WTC11 (cell line): ENCODE data around the gene PLCG2. TPM values are rescaled to one million over a fixed set of nuclear protein-coding genes. Genes with fewer than 3 reads are reported as not detected.

Experiments
- ATAC-seq: fragments of 200-7000 bp; cut with Tn5 transposase; 2 replicates; pipeline ENCODE4 v1.10.0; 2021; ENCODE audit warnings: mild to moderate bottlenecking, moderate library complexity
- CTCF ChIA-PET: fragments of 300-600 bp; sonication (Branson Sonifier 250); formaldehyde crosslinking; loops from one replicate; lab custom pipeline; 2021; ENCODE audit warnings: antibody characterized with exemption; lab: Charles Lee
- POLR2A ChIA-PET: fragments of 350-600 bp; sonication (Branson Sonifier 250); formaldehyde crosslinking; loops from one replicate; lab custom pipeline; 2021; ENCODE audit warnings: antibody characterized with exemption; lab: Charles Lee
- DNase-seq: peaks from one replicate; pipeline ENCODE4 v3.0.0; 2021; ENCODE audit warnings: low spot score
- H3K27ac Mint-ChIP-seq: 2 replicates; pipeline ENCODE4 v1.8.0; 2021; ENCODE audit warnings: mixed read lengths
- H3K27me3 Mint-ChIP-seq: 2 replicates; pipeline ENCODE4 v1.8.0; 2021; ENCODE audit warnings: low read depth, mild to moderate bottlenecking, moderate library complexity, mixed read lengths
- H3K36me3 Mint-ChIP-seq: 2 replicates; pipeline ENCODE4 v1.8.0; 2021; ENCODE audit warnings: mixed read lengths
- H3K4me1 Mint-ChIP-seq: 2 replicates; pipeline ENCODE4 v1.8.0; 2022; ENCODE audit warnings: mixed read lengths
- H3K4me3 Mint-ChIP-seq: 2 replicates; pipeline ENCODE4 v1.8.0; 2021; ENCODE audit warnings: mild to moderate bottlenecking, moderate library complexity, mixed read lengths
- H3K9me3 Mint-ChIP-seq: 2 replicates; pipeline ENCODE4 v1.8.0; 2021; ENCODE audit warnings: mixed read lengths
- ATF1 ChIP-seq: sonication (generic); formaldehyde crosslinking; IDR thresholded peaks from 2 replicates; pipeline ENCODE4 v1.8.1; 2023; ENCODE audit warnings: mild to moderate bottlenecking, moderate library complexity, missing genetic modification reagents
- ATF3 ChIP-seq: sonication (generic); formaldehyde crosslinking; conservative IDR thresholded peaks from 2 replicates; pipeline ENCODE4 v1.8.1; 2022; ENCODE audit warnings: mild to moderate bottlenecking, missing genetic modification reagents
- ERG ChIP-seq: fragments of 250-450 bp; sonication (Bioruptor Pico); IDR thresholded peaks from 2 replicates; pipeline ENCODE4 v1.8.0; 2021; ENCODE audit warnings: mild to moderate bottlenecking
- FOXP1 ChIP-seq: sonication (generic); formaldehyde crosslinking; IDR thresholded peaks from 2 replicates; pipeline ENCODE4 v1.8.0; 2022; ENCODE audit warnings: missing genetic modification reagents, mild to moderate bottlenecking, moderate library complexity, borderline replicate concordance
- GABPB1 ChIP-seq: sonication (generic); formaldehyde crosslinking; IDR thresholded peaks from 2 replicates; pipeline ENCODE4 v1.8.1; 2023; ENCODE audit warnings: mild to moderate bottlenecking, missing genetic modification reagents
- GTF2I ChIP-seq: fragments of 250-450 bp; sonication (Bioruptor Pico); conservative IDR thresholded peaks from 2 replicates; pipeline ENCODE4 v1.4.0; 2021; ENCODE audit warnings: mild to moderate bottlenecking
- MXD4 ChIP-seq: fragments of 250-450 bp; sonication (Bioruptor Pico); IDR thresholded peaks from 2 replicates; pipeline ENCODE4 v1.8.0; 2021; ENCODE audit warnings: mild to moderate bottlenecking, moderate library complexity, borderline replicate concordance
- NR3C1 ChIP-seq: sonication (generic); formaldehyde crosslinking; conservative IDR thresholded peaks from 2 replicates; pipeline ENCODE4 v1.8.1; 2023; ENCODE audit warnings: low read depth, mild to moderate bottlenecking, missing genetic modification reagents
- OVOL2 ChIP-seq: fragments of 250-450 bp; sonication (Bioruptor Pico); IDR thresholded peaks from 2 replicates; pipeline ENCODE4 v1.9.0; 2021; ENCODE audit warnings: mild to moderate bottlenecking, borderline replicate concordance
- TEAD1 ChIP-seq: sonication (generic); formaldehyde crosslinking; IDR thresholded peaks from 2 replicates; pipeline ENCODE4 v1.8.0; 2022; ENCODE audit warnings: mild to moderate bottlenecking, missing genetic modification reagents
- TEAD4 ChIP-seq: sonication (generic); formaldehyde crosslinking; IDR thresholded peaks from 2 replicates; pipeline ENCODE4 v1.8.0; 2022; ENCODE audit warnings: mild to moderate bottlenecking, missing genetic modification reagents
- TP53 ChIP-seq: sonication (generic); formaldehyde crosslinking; IDR thresholded peaks from 2 replicates; pipeline ENCODE4 v1.8.1; 2023; ENCODE audit warnings: mild to moderate bottlenecking, missing genetic modification reagents
- ZMAT4 ChIP-seq: fragments of 250-450 bp; sonication (Bioruptor Pico); IDR thresholded peaks from 2 replicates; pipeline ENCODE4 v1.9.0; 2021; ENCODE audit warnings: mild to moderate bottlenecking
- ZNF263 ChIP-seq: sonication (generic); formaldehyde crosslinking; IDR thresholded peaks from 2 replicates; pipeline ENCODE4 v1.8.1; 2022; ENCODE audit warnings: low read depth, mild to moderate bottlenecking, moderate library complexity, missing genetic modification reagents
- ZNF396 ChIP-seq: fragments of 250-450 bp; sonication (Bioruptor Pico); IDR thresholded peaks from 2 replicates; pipeline ENCODE4 v1.8.0; 2021; ENCODE audit warnings: mild to moderate bottlenecking, moderate library complexity, borderline replicate concordance
- ZNF532 ChIP-seq: fragments of 250-450 bp; sonication (Bioruptor Pico); IDR thresholded peaks from 2 replicates; pipeline ENCODE4 v1.9.0; 2021; ENCODE audit warnings: mild to moderate bottlenecking, borderline replicate concordance
- total RNA-seq: library from RNA; stranded (reverse); gene quantifications from 3 replicates; pipeline ENCODE4 v1.2.3, GENCODE V29; 2021
- TF ChIP-seq, protein P1 (sequence below): sonication (generic); formaldehyde crosslinking; IDR thresholded peaks from 2 replicates; pipeline ENCODE4 v1.8.0; 2022; ENCODE audit warnings: mild to moderate bottlenecking, missing genetic modification reagents
- TF ChIP-seq, protein P2 (sequence below): sonication (generic); formaldehyde crosslinking; IDR thresholded peaks from 2 replicates; pipeline ENCODE4 v1.8.0; 2022; ENCODE audit warnings: missing genetic modification reagents
- TF ChIP-seq, protein P3 (sequence below): fragments of 200-600 bp; IDR thresholded peaks from 2 replicates; pipeline ENCODE4 v1.8.0; 2022; ENCODE audit warnings: antibody characterized with exemption
- TF ChIP-seq, protein P4 (sequence below): sonication (generic); formaldehyde crosslinking; conservative IDR thresholded peaks from 2 replicates; pipeline ENCODE4 v1.8.1; 2023; ENCODE audit warnings: mild to moderate bottlenecking, low read depth, missing genetic modification reagents, moderate library complexity

Gene PLCG2
- total RNA-seq, 1 experiment from 2014 or later = 7.0 TPM

GRCh38 chr16:81770008-81770407 is 9.1 kb upstream of the PLCG2 start (continued):
- no peak for TF ChIP-seq FOXP1 (CRISPR knock-in tag)
- TF ChIP-seq ZNF396 = no peak
- no peak for TF ChIP-seq GABPB1 (CRISPR knock-in tag)
- TF ChIP-seq, protein P1, sequence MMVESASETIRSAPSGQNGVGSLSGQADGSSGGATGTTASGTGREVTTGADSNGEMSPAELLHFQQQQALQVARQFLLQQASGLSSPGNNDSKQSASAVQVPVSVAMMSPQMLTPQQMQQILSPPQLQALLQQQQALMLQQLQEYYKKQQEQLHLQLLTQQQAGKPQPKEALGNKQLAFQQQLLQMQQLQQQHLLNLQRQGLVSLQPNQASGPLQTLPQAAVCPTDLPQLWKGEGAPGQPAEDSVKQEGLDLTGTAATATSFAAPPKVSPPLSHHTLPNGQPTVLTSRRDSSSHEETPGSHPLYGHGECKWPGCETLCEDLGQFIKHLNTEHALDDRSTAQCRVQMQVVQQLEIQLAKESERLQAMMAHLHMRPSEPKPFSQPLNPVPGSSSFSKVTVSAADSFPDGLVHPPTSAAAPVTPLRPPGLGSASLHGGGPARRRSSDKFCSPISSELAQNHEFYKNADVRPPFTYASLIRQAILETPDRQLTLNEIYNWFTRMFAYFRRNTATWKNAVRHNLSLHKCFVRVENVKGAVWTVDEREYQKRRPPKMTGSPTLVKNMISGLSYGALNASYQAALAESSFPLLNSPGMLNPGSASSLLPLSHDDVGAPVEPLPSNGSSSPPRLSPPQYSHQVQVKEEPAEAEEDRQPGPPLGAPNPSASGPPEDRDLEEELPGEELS (CRISPR knock-in tag) = no peak

DNA sequence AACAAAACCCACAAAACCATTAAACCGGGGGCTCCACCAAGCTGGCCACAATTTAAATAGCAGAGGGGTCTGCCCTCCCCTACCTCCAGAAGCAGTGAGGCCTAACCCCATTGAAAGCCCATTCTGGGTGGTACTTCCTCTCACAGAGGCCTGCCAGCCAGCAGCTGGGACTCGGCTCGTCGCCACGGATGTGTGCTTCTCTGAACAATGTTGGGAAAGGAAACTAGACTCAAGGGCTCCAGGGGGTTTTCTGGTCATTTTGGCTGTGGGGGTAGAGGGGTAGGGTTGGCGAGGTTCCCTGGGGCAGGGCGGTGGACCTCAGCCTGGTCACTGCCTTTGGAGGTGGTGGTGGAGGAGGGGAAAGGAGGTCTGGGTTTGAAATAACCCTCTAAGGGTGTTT is 4.7 kb upstream of the PLCG2 start:
- no peak for TF ChIP-seq ERG
- no peak for TF ChIP-seq ATF1 (CRISPR knock-in tag)
- no peak for TF ChIP-seq ATF3 (CRISPR knock-in tag)
- TF ChIP-seq ZMAT4 (CRISPR knock-in tag) = no peak
- TF ChIP-seq TEAD1 (CRISPR knock-in tag) = no peak
- TF ChIP-seq OVOL2 = no peak
- TF ChIP-seq, protein P2, sequence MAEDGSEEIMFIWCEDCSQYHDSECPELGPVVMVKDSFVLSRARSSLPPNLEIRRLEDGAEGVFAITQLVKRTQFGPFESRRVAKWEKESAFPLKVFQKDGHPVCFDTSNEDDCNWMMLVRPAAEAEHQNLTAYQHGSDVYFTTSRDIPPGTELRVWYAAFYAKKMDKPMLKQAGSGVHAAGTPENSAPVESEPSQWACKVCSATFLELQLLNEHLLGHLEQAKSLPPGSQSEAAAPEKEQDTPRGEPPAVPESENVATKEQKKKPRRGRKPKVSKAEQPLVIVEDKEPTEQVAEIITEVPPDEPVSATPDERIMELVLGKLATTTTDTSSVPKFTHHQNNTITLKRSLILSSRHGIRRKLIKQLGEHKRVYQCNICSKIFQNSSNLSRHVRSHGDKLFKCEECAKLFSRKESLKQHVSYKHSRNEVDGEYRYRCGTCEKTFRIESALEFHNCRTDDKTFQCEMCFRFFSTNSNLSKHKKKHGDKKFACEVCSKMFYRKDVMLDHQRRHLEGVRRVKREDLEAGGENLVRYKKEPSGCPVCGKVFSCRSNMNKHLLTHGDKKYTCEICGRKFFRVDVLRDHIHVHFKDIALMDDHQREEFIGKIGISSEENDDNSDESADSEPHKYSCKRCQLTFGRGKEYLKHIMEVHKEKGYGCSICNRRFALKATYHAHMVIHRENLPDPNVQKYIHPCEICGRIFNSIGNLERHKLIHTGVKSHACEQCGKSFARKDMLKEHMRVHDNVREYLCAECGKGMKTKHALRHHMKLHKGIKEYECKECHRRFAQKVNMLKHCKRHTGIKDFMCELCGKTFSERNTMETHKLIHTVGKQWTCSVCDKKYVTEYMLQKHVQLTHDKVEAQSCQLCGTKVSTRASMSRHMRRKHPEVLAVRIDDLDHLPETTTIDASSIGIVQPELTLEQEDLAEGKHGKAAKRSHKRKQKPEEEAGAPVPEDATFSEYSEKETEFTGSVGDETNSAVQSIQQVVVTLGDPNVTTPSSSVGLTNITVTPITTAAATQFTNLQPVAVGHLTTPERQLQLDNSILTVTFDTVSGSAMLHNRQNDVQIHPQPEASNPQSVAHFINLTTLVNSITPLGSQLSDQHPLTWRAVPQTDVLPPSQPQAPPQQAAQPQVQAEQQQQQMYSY (CRISPR knock-in tag) = no peak
- TF ChIP-seq, protein P3, sequence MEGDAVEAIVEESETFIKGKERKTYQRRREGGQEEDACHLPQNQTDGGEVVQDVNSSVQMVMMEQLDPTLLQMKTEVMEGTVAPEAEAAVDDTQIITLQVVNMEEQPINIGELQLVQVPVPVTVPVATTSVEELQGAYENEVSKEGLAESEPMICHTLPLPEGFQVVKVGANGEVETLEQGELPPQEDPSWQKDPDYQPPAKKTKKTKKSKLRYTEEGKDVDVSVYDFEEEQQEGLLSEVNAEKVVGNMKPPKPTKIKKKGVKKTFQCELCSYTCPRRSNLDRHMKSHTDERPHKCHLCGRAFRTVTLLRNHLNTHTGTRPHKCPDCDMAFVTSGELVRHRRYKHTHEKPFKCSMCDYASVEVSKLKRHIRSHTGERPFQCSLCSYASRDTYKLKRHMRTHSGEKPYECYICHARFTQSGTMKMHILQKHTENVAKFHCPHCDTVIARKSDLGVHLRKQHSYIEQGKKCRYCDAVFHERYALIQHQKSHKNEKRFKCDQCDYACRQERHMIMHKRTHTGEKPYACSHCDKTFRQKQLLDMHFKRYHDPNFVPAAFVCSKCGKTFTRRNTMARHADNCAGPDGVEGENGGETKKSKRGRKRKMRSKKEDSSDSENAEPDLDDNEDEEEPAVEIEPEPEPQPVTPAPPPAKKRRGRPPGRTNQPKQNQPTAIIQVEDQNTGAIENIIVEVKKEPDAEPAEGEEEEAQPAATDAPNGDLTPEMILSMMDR = no peak
- no peak for TF ChIP-seq ZNF532 (CRISPR knock-in tag)
- TF ChIP-seq TP53 (CRISPR knock-in tag) = no peak
- TF ChIP-seq, protein P4, sequence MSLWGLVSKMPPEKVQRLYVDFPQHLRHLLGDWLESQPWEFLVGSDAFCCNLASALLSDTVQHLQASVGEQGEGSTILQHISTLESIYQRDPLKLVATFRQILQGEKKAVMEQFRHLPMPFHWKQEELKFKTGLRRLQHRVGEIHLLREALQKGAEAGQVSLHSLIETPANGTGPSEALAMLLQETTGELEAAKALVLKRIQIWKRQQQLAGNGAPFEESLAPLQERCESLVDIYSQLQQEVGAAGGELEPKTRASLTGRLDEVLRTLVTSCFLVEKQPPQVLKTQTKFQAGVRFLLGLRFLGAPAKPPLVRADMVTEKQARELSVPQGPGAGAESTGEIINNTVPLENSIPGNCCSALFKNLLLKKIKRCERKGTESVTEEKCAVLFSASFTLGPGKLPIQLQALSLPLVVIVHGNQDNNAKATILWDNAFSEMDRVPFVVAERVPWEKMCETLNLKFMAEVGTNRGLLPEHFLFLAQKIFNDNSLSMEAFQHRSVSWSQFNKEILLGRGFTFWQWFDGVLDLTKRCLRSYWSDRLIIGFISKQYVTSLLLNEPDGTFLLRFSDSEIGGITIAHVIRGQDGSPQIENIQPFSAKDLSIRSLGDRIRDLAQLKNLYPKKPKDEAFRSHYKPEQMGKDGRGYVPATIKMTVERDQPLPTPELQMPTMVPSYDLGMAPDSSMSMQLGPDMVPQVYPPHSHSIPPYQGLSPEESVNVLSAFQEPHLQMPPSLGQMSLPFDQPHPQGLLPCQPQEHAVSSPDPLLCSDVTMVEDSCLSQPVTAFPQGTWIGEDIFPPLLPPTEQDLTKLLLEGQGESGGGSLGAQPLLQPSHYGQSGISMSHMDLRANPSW (CRISPR knock-in tag) = no peak
- no peak for TF ChIP-seq ZNF263 (CRISPR knock-in tag)
- TF ChIP-seq TEAD4 = no peak
- TF ChIP-seq NR3C1 (CRISPR knock-in tag) = no peak
- TF ChIP-seq GTF2I (CRISPR knock-in tag) = no peak
- no peak for TF ChIP-seq MXD4 (CRISPR knock-in tag)
- no peak for DNase-seq
- Mint-ChIP-seq H3K27ac (no peak overlapping the region), H3K27me3 (peaks cover 36% of the 10 kb centered on the region), H3K9me3 (no peaks in the 10 kb centered on the region), H3K4me3 (no peak overlapping the region), H3K4me1 (peaks cover 3% of the 10 kb centered on the region; the same call in 1 of the 2 replicates), H3K36me3 (no peaks in the 10 kb centered on the region)
- POLR2A ChIA-PET = interaction anchor here (0.7 kb wide), 1 partner anchor 60 kb away, joined by 3 read pairs; no protein-coding TSS in a partner anchor
- CTCF ChIA-PET = interaction anchor here (1.5 to 2.0 kb wide), 2 partner anchors 81 to 105 kb away, joined by 3 to 5 read pairs; no protein-coding TSS in a partner anchor
- no peak for ATAC-seq
